Nephron progenitor cell (in vitro differentiated cells): ENCODE measurements around the gene PSMD13.

ENCODE experiments used
- DNase-seq: peaks from one replicate; pipeline ENCODE4 v3.0.0; 2021
- H3K27ac Mint-ChIP-seq: 2 replicates; pipeline ENCODE4 v1.8.0; 2021; ENCODE audit warnings: mild to moderate bottlenecking, moderate library complexity, mixed read lengths
- H3K27me3 Mint-ChIP-seq: 2 replicates; pipeline ENCODE4 v1.8.0; 2021; ENCODE audit warnings: mild to moderate bottlenecking, low read depth, mixed read lengths; ENCODE audit not compliant: poor library complexity
- H3K36me3 Mint-ChIP-seq: 2 replicates; pipeline ENCODE4 v1.8.0; 2021; ENCODE audit warnings: low read depth, mixed read lengths
- H3K4me1 Mint-ChIP-seq: 2 replicates; pipeline ENCODE4 v1.8.0; 2021; ENCODE audit warnings: mixed read lengths
- H3K4me3 Mint-ChIP-seq: 2 replicates; pipeline ENCODE4 v1.8.0; 2021; ENCODE audit warnings: mild to moderate bottlenecking, moderate library complexity, mixed read lengths
- H3K9me3 Mint-ChIP-seq: 2 replicates; pipeline ENCODE4 v1.8.0; 2021; ENCODE audit warnings: mild to moderate bottlenecking, moderate library complexity, mixed read lengths
- CTCF ChIP-seq: fragments of 200-600 bp; sonication (generic); IDR thresholded peaks from 2 replicates; pipeline ENCODE4 v1.5.0; 2021; ENCODE audit warnings: antibody characterized with exemption

The PSMD13 gene

GRCh38 chr11:255176-255575 lies 18.4 kb downstream of the PSMD13 start:
- TF ChIP-seq CTCF = no peak

GRCh38 chr11:255816-256215 lies 19.0 kb downstream of the PSMD13 start:
- Mint-ChIP-seq H3K4me3 (no peak overlapping the region), H3K27ac (no peak overlapping the region), H3K4me1 (peaks cover 9% of the 10 kb centered on the region), H3K36me3 (peaks cover 26% of the 10 kb centered on the region), H3K9me3 (peaks cover 4% of the 10 kb centered on the region), H3K27me3 (peaks cover 15% of the 10 kb centered on the region)
- TF ChIP-seq CTCF = no peak
- no peak for DNase-seq

More at GRCh38 chr11:255176-255575, 18.4 kb downstream of the PSMD13 start:
- Mint-ChIP-seq H3K9me3 (no peaks in the 10 kb centered on the region), H3K27me3 (peaks cover 8% of the 10 kb centered on the region), H3K36me3 (peaks cover 26% of the 10 kb centered on the region), H3K4me3 (no peak overlapping the region), H3K27ac (no peak overlapping the region), H3K4me1 (peaks cover 11% of the 10 kb centered on the region)
- DNase-seq = no peak

GRCh38 chr11:256952-257737 lies 20.4 kb downstream of the PSMD13 start:
- no peak for TF ChIP-seq CTCF
- H3K4me1 Mint-ChIP-seq = peaks cover 5% of the 10 kb centered on the region

GRCh38 chr11:257766-258493 lies 21.2 kb downstream of the PSMD13 start:
- Mint-ChIP-seq H3K4me3 (no peak overlapping the region), H3K9me3 (peaks cover 20% of the 10 kb centered on the region), H3K27ac (peak overlapping the region; percentile 42), H3K36me3 (peaks cover 10% of the 10 kb centered on the region), H3K4me1 (peaks cover 5% of the 10 kb centered on the region), H3K27me3 (peaks cover 15% of the 10 kb centered on the region)
- no peak for DNase-seq
- TF ChIP-seq CTCF = no peak

More at GRCh38 chr11:256952-257737, 20.4 kb downstream of the PSMD13 start:
- H3K4me3 Mint-ChIP-seq = no peak overlapping the region
- H3K27me3 Mint-ChIP-seq = peaks cover 17% of the 10 kb centered on the region
- no peak for DNase-seq
- H3K9me3 Mint-ChIP-seq = peaks cover 17% of the 10 kb centered on the region
- H3K27ac Mint-ChIP-seq = peak overlapping the region; percentile 24
- peaks cover 18% of the 10 kb centered on the region for H3K36me3 Mint-ChIP-seq

GRCh38 chr11:259413-259812 lies 22.6 kb downstream of the PSMD13 start:
- Mint-ChIP-seq H3K27ac (no peak overlapping the region), H3K27me3 (peaks cover 15% of the 10 kb centered on the region)

More at GRCh38 chr11:259413-259812, 22.6 kb downstream of the PSMD13 start:
- no peak overlapping the region for H3K4me3 Mint-ChIP-seq
- peaks cover 27% of the 10 kb centered on the region for H3K9me3 Mint-ChIP-seq
- peaks cover 5% of the 10 kb centered on the region for H3K4me1 Mint-ChIP-seq
- no peak for TF ChIP-seq CTCF
- H3K36me3 Mint-ChIP-seq = no peaks in the 10 kb centered on the region
- DNase-seq = no peak
